Measurements from ENCODE around the gene DDX19B. TPM values are rescaled to one million over a fixed set of nuclear protein-coding genes. Genes with fewer than 3 reads are reported as not detected.

DDX19B gene
- total RNA-seq, 1 experiment from 2014 or later: 38.4 TPM

- no peak overlapping the region for H3K4me3 Mint-ChIP-seq
- no peaks in the 10 kb centered on the region for H3K27me3 Mint-ChIP-seq (ENCODE audit: low read depth)
- no peaks in the 10 kb centered on the region for H3K4me1 Mint-ChIP-seq
- peak overlapping the region; percentile 87; the same call in 1 of the 2 replicates for H3K27ac Mint-ChIP-seq
- no peaks in the 10 kb centered on the region for H3K9me3 Mint-ChIP-seq
- ChIA-PET CTCF (interaction anchor here (3.1 kb wide), 1 partner anchor 16 kb away, joined by 19 read pairs; no protein-coding TSS in a partner anchor), POLR2A (no interaction called here)
- ATAC-seq (no peak), DNase-seq (ENCODE audit: low spot score) (no peak)
- H3K36me3 Mint-ChIP-seq: peaks cover 81% of the 10 kb centered on the region
- TF ChIP-seq CREM (CRISPR knock-in tag; IDR thresholded peaks at IDR 0.05): no peak
- no peak for TF ChIP-seq ZNF219 (CRISPR knock-in tag; IDR thresholded peaks at IDR 0.05; ENCODE audit: borderline replicate concordance)
- no peak for TF ChIP-seq TP53 (CRISPR knock-in tag; IDR thresholded peaks at IDR 0.05)
- TF ChIP-seq USF1 (CRISPR knock-in tag; IDR thresholded peaks at IDR 0.05): no peak
- TF ChIP-seq ZNF671 (CRISPR knock-in tag; IDR thresholded peaks at IDR 0.05): no peak
- no peak for TF ChIP-seq TEAD1 (CRISPR knock-in tag; IDR thresholded peaks at IDR 0.05)
- no peak for TF ChIP-seq E2F5 (CRISPR knock-in tag; IDR thresholded peaks at IDR 0.05)
- no peak for TF ChIP-seq HMGXB4 (CRISPR knock-in tag; IDR thresholded peaks at IDR 0.05)
- TF ChIP-seq KAT7 (CRISPR knock-in tag; IDR thresholded peaks at IDR 0.05; ENCODE audit: borderline replicate concordance): no peak
- no peak for TF ChIP-seq GTF2I (CRISPR knock-in tag; conservative IDR thresholded peaks at IDR 0.05)
- no peak for TF ChIP-seq MXD4 (CRISPR knock-in tag; IDR thresholded peaks at IDR 0.05; ENCODE audit: borderline replicate concordance)
Measured at GRCh38 chr16:70270176-70270575, 28.8 kb upstream of the DDX19B start.

- H3K27ac Mint-ChIP-seq: no peak overlapping the region
- peaks cover 4% of the 10 kb centered on the region for H3K9me3 Mint-ChIP-seq
- H3K4me1 Mint-ChIP-seq: no peaks in the 10 kb centered on the region
- no peak overlapping the region for H3K4me3 Mint-ChIP-seq
- DNase-seq (ENCODE audit: low spot score) (no peak), ATAC-seq (no peak)
- H3K27me3 Mint-ChIP-seq (ENCODE audit: low read depth): no peaks in the 10 kb centered on the region
- CTCF ChIA-PET: interaction anchor here (1.5 kb wide), 1 partner anchor 20 kb away, joined by 3 read pairs; the partner anchor contains the start of gene EXOSC6
- POLR2A ChIA-PET: interaction anchor here (0.5 kb wide), 1 partner anchor 16 kb away, joined by 3 read pairs; no protein-coding TSS in a partner anchor
- H3K36me3 Mint-ChIP-seq: peaks cover 79% of the 10 kb centered on the region
- TF ChIP-seq NFYB (CRISPR knock-in tag; conservative IDR thresholded peaks at IDR 0.05; ENCODE audit: low read depth) (no peak), NFATC4 (CRISPR knock-in tag; IDR thresholded peaks at IDR 0.05) (no peak), ZNF532 (CRISPR knock-in tag; IDR thresholded peaks at IDR 0.05; ENCODE audit: borderline replicate concordance) (no peak), FOXP4 (CRISPR knock-in tag; IDR thresholded peaks at IDR 0.05) (no peak), E2F1 (CRISPR knock-in tag; IDR thresholded peaks at IDR 0.05) (no peak), ZNF671 (CRISPR knock-in tag; IDR thresholded peaks at IDR 0.05) (no peak), ZMAT4 (CRISPR knock-in tag; IDR thresholded peaks at IDR 0.05) (no peak), TP53 (CRISPR knock-in tag; IDR thresholded peaks at IDR 0.05) (no peak), AR (CRISPR knock-in tag; IDR thresholded peaks at IDR 0.05) (no peak), ATF3 (CRISPR knock-in tag; conservative IDR thresholded peaks at IDR 0.05) (no peak), TCF7 (CRISPR knock-in tag; IDR thresholded peaks at IDR 0.05; ENCODE audit: low read depth) (no peak)
Measured at GRCh38 chr16:70271696-70272095, 27.3 kb upstream of the DDX19B start.

Measured in WTC11 (cell line).